Lung (tissue), 12 donors: ENCODE measurements around the gene TWIST2. TPM values are rescaled to one million over a fixed set of nuclear protein-coding genes. Genes with fewer than 3 reads are reported as not detected.

Experiments used
- ATAC-seq: fragments of 200-7000 bp; cut with Tn5 transposase; one replicate; pipeline ENCODE4 v1.9.1; 2020; ENCODE audit warnings: moderate number of reproducible peaks; ENCODE audit not compliant: insufficient read depth, low FRiP score
- DNase-seq, 3 donors: peaks; one replicate each; pipeline ENCODE4 v3.0.0-alpha.2; 2013 to 2017
- H3K27ac ChIP-seq, 2 donors: one replicate each; pipeline ENCODE4 v1.5.1; 2013; ENCODE audit warnings: mild to moderate bottlenecking in 2 of 2, moderate library complexity in 2 of 2, control low read depth in 1 of 2, inconsistent platforms in 1 of 2, low read depth in 1 of 2, low read length in 1 of 2
- H3K27me3 ChIP-seq, 3 donors: one replicate each; pipeline ENCODE4 v1.5.1; 2013; ENCODE audit warnings: low read length in 2 of 3; ENCODE audit not compliant: control insufficient read depth in 3 of 3, insufficient read depth in 3 of 3
- H3K36me3 ChIP-seq, 4 donors: one replicate each; pipeline ENCODE4 v1.5.1; 2013; ENCODE audit warnings: low read length in 4 of 4, mild to moderate bottlenecking in 1 of 4, moderate library complexity in 1 of 4; ENCODE audit not compliant: control insufficient read depth in 4 of 4, insufficient read depth in 4 of 4
- H3K4me1 ChIP-seq, 5 donors: one replicate each; pipeline ENCODE4 v1.5.1; 2013; ENCODE audit warnings: low read length in 5 of 5, mild to moderate bottlenecking in 2 of 5, moderate library complexity in 1 of 5; ENCODE audit not compliant: control insufficient read depth in 5 of 5, insufficient read depth in 5 of 5
- H3K4me3 ChIP-seq: one replicate; pipeline ENCODE4 v1.5.1; 2013; ENCODE audit warnings: mild to moderate bottlenecking, control low read depth, moderate library complexity
- H3K9ac ChIP-seq, 2 donors: one replicate each; pipeline ENCODE4 v1.5.1; 2013; ENCODE audit warnings: low read length in 2 of 2, control low read depth in 1 of 2; ENCODE audit not compliant: insufficient read depth in 1 of 2
- H3K9me3 ChIP-seq, 4 donors: one replicate each; pipeline ENCODE4 v1.5.1; 2013; ENCODE audit warnings: low read length in 3 of 4, mild to moderate bottlenecking in 1 of 4, moderate library complexity in 1 of 4; ENCODE audit not compliant: control insufficient read depth in 4 of 4, insufficient read depth in 3 of 4
- WGBS, 2 donors: extraction: QIAGEN DNeasy Blood & Tissue Kit; methylation state at CpG; one replicate each; pipeline ENCODE4 v1.1.7; 2013; 5-methylcytosine and 5-hydroxymethylcytosine counted together
- polyA plus RNA-seq, 2 donors: library from polyadenylated mRNA; stranded (reverse); fragments of 200-250 nt; gene quantifications; one replicate each; pipeline ENCODE4 v1.2.1, GENCODE V29; 2013
- total RNA-seq, 2 donors: library from RNA; depleted of rRNA in 1 of 2; stranded (reverse); fragments of >200 nt in 1 of 2; gene quantifications; one replicate each; pipeline ENCODE4 v1.2.1, GENCODE V29; 2014 to 2021
- TF ChIP-seq, protein P1 (sequence below): IDR thresholded peaks from 2 replicates; pipeline ENCODE4 v1.5.1; 2012; ENCODE audit warnings: mild to moderate bottlenecking; ENCODE audit errors: control extremely low read depth, extremely low read depth
- donor health status: control.
- donor health status: control.
- donor health status: Bipolar disorder and iron deficiency.
- donor health status: healthy.
- donor health status: DM: yes; HTN: yes; CAD: no.

TWIST2 gene
- total and polyA plus RNA-seq, 4 donors: 10.1 to 14.8 (median 11.7) TPM

DNA sequence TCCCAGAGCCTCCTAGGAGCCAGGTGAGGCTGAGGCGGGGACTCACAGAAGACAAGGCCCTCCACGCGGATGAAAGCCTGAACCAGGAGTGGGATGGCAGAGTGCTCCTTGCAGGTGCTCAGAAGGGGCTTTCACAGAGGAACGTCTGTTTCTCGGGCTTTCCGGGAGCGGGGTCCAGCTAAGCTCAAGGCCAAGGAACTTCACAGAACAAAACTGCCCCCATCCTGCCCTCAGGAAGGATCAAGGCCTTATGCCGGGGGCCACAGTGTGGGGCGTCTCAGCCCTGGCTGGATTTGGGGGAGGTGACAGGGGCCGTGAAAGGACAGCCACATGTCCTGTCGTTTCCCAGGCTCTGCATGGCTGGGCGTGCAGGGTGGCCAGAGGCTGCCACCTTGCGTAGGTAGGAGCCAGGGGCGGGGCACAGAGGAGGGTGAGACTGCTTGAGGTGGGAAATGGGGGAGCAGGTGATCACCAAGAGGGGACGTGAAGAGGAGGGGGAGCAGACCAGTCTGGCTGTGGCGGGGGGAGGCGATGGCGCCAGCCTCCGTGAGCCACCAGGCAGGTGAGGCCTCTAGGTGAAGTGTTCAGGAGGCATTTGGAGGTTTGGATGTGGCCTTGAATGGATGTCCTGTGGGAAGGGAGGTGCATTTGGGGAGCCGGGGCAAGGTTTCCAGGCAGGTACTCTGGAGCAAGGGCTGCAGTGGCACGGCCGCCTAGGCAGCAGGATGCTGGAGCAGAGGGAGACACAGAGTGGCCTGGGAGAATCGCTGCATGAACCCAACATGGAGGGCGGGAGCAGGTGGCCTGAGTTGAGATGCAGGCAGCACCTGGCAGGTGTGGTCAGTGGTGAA is 79.1 kb downstream of the TWIST2 start:
- H3K9me3 ChIP-seq: peaks cover 0 to 2% (median 0%) of the 10 kb centered on the region in 4 donors
- ATAC-seq (no peak), DNase-seq (no peak)
- TF ChIP-seq, protein P1, sequence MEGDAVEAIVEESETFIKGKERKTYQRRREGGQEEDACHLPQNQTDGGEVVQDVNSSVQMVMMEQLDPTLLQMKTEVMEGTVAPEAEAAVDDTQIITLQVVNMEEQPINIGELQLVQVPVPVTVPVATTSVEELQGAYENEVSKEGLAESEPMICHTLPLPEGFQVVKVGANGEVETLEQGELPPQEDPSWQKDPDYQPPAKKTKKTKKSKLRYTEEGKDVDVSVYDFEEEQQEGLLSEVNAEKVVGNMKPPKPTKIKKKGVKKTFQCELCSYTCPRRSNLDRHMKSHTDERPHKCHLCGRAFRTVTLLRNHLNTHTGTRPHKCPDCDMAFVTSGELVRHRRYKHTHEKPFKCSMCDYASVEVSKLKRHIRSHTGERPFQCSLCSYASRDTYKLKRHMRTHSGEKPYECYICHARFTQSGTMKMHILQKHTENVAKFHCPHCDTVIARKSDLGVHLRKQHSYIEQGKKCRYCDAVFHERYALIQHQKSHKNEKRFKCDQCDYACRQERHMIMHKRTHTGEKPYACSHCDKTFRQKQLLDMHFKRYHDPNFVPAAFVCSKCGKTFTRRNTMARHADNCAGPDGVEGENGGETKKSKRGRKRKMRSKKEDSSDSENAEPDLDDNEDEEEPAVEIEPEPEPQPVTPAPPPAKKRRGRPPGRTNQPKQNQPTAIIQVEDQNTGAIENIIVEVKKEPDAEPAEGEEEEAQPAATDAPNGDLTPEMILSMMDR: no peak
- H3K4me1 ChIP-seq: peaks cover 0 to 17% (median 12%) of the 10 kb centered on the region in 5 donors
- no peak overlapping the region for H3K9ac ChIP-seq
- H3K27ac ChIP-seq: no peak overlapping the region
- no peaks in the 10 kb centered on the region for H3K36me3 ChIP-seq
- no peaks in the 10 kb centered on the region for H3K27me3 ChIP-seq
- WGBS, 2 donors: 88 to 89% methylated on average over 23 to 24 of the region's 24 CpGs
- no peak overlapping the region for H3K4me3 ChIP-seq

DNA sequence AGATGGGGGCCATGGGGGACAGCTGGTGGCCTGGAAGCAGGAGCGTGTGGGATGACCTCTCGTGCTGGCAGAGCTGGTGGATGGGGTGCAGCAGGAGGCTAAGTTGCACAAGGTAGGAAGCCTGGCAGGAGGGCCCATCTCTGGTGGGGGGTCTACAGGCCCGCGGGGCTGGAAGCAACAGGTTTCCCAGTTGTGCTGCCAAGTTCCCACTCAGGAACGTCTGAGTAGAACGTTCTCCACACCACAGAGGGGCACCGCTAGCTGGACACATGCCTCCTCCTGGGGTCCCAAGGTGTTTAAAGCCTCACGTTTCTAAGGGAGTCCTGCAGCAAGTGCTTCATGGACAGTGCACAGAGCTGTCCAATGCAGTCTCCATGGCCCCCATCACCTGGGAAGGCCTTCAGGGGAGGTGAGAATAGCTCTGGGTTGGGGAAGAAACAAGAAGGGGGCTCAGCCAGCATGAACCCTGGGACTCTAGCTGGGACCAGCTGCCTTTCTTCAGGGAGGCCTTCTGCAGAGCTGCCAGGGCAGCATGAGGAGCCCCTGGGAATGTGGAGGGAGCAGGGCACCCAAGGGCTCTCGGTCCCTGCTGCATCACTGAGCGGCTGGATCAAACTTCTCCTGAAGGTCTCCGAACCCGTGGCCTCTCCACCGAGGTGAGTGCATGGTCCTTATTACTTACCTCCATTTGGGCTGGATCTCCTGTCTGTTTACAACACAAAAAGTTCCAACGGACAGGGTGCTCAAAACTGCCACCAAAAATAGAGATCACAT is 80.0 kb downstream of the TWIST2 start:
- TF ChIP-seq, protein P1: no peak
- 85 to 89% methylated on average over 14 of the region's 14 CpGs for WGBS, 2 donors
- Histone ChIP-seq H3K36me3 (no peaks in the 10 kb centered on the region), H3K9me3 (peaks cover 0 to 2% (median 0%) of the 10 kb centered on the region in 4 donors), H3K4me3 (no peak overlapping the region), H3K27me3 (no peaks in the 10 kb centered on the region), H3K27ac (no peak overlapping the region), H3K9ac (no peak overlapping the region), H3K4me1 (peaks cover 0 to 17% (median 12%) of the 10 kb centered on the region in 5 donors)
- DNase-seq: no peak
- no peak for ATAC-seq

DNA sequence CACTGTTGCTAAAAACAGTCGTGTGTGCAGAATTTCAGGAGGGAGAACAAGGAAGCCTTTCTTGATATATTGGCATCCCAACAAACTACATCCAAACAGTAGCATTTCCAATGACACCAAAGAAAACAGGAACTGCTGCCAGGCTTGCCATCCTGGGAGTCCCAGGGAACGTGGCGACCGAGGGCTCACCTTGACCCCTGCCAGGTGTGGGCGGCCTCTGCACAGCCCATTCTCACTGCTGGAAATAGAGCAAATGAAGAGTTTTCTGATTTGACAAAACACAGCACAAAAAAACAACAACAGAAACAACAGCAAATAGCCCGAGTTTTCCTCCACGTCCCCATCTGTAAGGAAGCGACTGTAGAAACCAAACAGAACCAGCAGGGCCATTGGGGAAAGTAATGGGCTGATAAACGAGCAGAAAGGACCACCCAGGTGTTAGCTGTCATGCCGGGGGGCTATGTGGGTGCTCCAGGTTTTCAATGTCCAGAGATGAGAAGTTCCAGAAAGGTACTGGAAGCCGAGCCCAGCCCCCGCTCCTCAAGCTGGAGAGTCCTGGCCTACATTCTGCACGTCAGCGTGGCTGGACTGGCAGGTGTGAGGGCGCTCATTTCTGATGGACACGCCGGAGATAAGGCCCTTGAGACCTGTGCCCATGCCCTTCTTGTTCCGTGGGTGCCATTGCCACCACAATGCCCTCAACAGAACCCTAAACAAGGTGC is 80.8 kb downstream of the TWIST2 start:
- TF ChIP-seq, protein P1: no peak
- no peak for DNase-seq
- H3K36me3 ChIP-seq: no peaks in the 10 kb centered on the region
- H3K9me3 ChIP-seq: peaks cover 0 to 2% (median 0%) of the 10 kb centered on the region in 4 donors
- ATAC-seq: no peak
- peak overlapping the region in 1 of 2 donors; percentile 52 for H3K27ac ChIP-seq
- H3K4me1 ChIP-seq: peaks cover 0 to 17% (median 12%) of the 10 kb centered on the region in 5 donors
- 79 to 85% methylated on average over 18 of the region's 18 CpGs for WGBS, 2 donors
- H3K9ac ChIP-seq: no peak overlapping the region
- no peak overlapping the region for H3K4me3 ChIP-seq
- H3K27me3 ChIP-seq: no peaks in the 10 kb centered on the region
